Endodermal cell (in vitro differentiated cells): ENCODE results near the gene IPO11. TPM values are rescaled to one million over a fixed set of nuclear protein-coding genes. Genes with fewer than 3 reads are reported as not detected.

ENCODE experiments used
- DNase-seq: peaks from one replicate; pipeline ENCODE4 v3.0.0-alpha.2; 2017
- H3K27ac ChIP-seq: 2 replicates; pipeline ENCODE4 v1.5.1; 2013; ENCODE audit warnings: mild to moderate bottlenecking, low read depth, low read length, moderate library complexity
- H3K27me3 ChIP-seq: 2 replicates; pipeline ENCODE4 v1.6.1; 2013; ENCODE audit warnings: mild to moderate bottlenecking, low read length, moderate library complexity; ENCODE audit not compliant: insufficient read depth, control insufficient read depth, poor library complexity, severe bottlenecking
- H3K36me3 ChIP-seq: 2 replicates; pipeline ENCODE4 v1.7.0; 2013; ENCODE audit warnings: mild to moderate bottlenecking, low read length, moderate library complexity; ENCODE audit not compliant: control insufficient read depth, insufficient read depth
- H3K4me1 ChIP-seq: one replicate; pipeline ENCODE4 v1.7.0; 2013; ENCODE audit warnings: low read length; ENCODE audit not compliant: control insufficient read depth, insufficient read depth
- H3K4me3 ChIP-seq: 2 replicates; pipeline ENCODE4 v1.5.1; 2013; ENCODE audit warnings: mild to moderate bottlenecking, low read length, moderate library complexity
- H3K9ac ChIP-seq: 2 replicates; pipeline ENCODE4 v1.6.1; 2013; ENCODE audit warnings: mild to moderate bottlenecking, low read length, moderate library complexity; ENCODE audit not compliant: poor library complexity, severe bottlenecking; ENCODE audit errors: extremely low read depth
- H3K9me3 ChIP-seq: 2 replicates; pipeline ENCODE4 v1.6.1; 2013; ENCODE audit warnings: mild to moderate bottlenecking, low read length, moderate library complexity; ENCODE audit not compliant: control insufficient read depth
- H3K27ac Mint-ChIP-seq: 2 replicates; pipeline ENCODE4 v1.8.0; 2020; ENCODE audit warnings: mixed read lengths
- H3K27me3 Mint-ChIP-seq: 2 replicates; pipeline ENCODE4 v1.8.0; 2021; ENCODE audit warnings: mild to moderate bottlenecking, mixed read lengths; ENCODE audit not compliant: insufficient read depth
- H3K36me3 Mint-ChIP-seq: 2 replicates; pipeline ENCODE4 v1.8.0; 2020; ENCODE audit warnings: low read depth, mixed read lengths
- H3K4me1 Mint-ChIP-seq: 2 replicates; pipeline ENCODE4 v1.8.0; 2020; ENCODE audit warnings: mixed read lengths
- H3K4me3 Mint-ChIP-seq: 2 replicates; pipeline ENCODE4 v1.8.0; 2020; ENCODE audit warnings: mild to moderate bottlenecking, moderate library complexity, mixed read lengths
- H3K9me3 Mint-ChIP-seq: 2 replicates; pipeline ENCODE4 v1.8.0; 2020; ENCODE audit warnings: mild to moderate bottlenecking, mixed read lengths
- WGBS, 2 experiments: methylation state at CpG; one replicate each; pipeline versions ENCODE4 v1.1.5 to v1.1.7; 2013; ENCODE audit warnings: missing lambda C conversion rate in 2 of 2, mixed read lengths in 1 of 2; ENCODE audit not compliant: insufficient coverage in 1 of 2, insufficient read length in 1 of 2; 5-methylcytosine and 5-hydroxymethylcytosine counted together
- total RNA-seq, 2 donors: library from RNA; stranded (reverse); fragmentation: NEBNext Ultra II Directional in 1 of 2; extraction: Animal tissue kit (Norgen Biotek cat#: 25700) in 1 of 2; gene quantifications; 2 replicates in 1 of 2; 3 replicates in 1 of 2; pipeline ENCODE4 v1.2.1, GENCODE V29; 2021
- TF ChIP-seq, protein P1 (sequence below): fragments of 200-600 bp; sonication (generic); conservative IDR thresholded peaks from 2 replicates; pipeline ENCODE4 v1.5.0; 2021; ENCODE audit warnings: antibody characterized with exemption, mild to moderate bottlenecking

IPO11 gene
- total RNA-seq, 2 donors from 2014 or later, result 51.6 to 55.8 TPM

GRCh38 chr5:62475072-62475471 lies 62.5 kb downstream of the IPO11 start:
- no peaks in the 10 kb centered on the region for H3K27me3 Mint-ChIP-seq
- Histone ChIP-seq H3K27ac (no peak overlapping the region), H3K4me3 (no peak overlapping the region), H3K4me1 (no peaks in the 10 kb centered on the region), H3K9ac (no peak overlapping the region), H3K27me3 (no peaks in the 10 kb centered on the region), H3K36me3 (peaks cover 6% of the 10 kb centered on the region), H3K9me3 (no peaks in the 10 kb centered on the region)
- WGBS, 2 experiments, result 81 to 91% methylated on average over 5 to 9 of the region's 9 CpGs
- TF ChIP-seq, protein P1, sequence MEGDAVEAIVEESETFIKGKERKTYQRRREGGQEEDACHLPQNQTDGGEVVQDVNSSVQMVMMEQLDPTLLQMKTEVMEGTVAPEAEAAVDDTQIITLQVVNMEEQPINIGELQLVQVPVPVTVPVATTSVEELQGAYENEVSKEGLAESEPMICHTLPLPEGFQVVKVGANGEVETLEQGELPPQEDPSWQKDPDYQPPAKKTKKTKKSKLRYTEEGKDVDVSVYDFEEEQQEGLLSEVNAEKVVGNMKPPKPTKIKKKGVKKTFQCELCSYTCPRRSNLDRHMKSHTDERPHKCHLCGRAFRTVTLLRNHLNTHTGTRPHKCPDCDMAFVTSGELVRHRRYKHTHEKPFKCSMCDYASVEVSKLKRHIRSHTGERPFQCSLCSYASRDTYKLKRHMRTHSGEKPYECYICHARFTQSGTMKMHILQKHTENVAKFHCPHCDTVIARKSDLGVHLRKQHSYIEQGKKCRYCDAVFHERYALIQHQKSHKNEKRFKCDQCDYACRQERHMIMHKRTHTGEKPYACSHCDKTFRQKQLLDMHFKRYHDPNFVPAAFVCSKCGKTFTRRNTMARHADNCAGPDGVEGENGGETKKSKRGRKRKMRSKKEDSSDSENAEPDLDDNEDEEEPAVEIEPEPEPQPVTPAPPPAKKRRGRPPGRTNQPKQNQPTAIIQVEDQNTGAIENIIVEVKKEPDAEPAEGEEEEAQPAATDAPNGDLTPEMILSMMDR, result no peak
- H3K36me3 Mint-ChIP-seq, result peaks cover 27% of the 10 kb centered on the region
- peaks cover 8% of the 10 kb centered on the region for H3K4me1 Mint-ChIP-seq
- H3K27ac Mint-ChIP-seq, result no peak overlapping the region
- peaks cover 12% of the 10 kb centered on the region for H3K9me3 Mint-ChIP-seq
- no peak overlapping the region for H3K4me3 Mint-ChIP-seq
- no peak for DNase-seq

DNA sequence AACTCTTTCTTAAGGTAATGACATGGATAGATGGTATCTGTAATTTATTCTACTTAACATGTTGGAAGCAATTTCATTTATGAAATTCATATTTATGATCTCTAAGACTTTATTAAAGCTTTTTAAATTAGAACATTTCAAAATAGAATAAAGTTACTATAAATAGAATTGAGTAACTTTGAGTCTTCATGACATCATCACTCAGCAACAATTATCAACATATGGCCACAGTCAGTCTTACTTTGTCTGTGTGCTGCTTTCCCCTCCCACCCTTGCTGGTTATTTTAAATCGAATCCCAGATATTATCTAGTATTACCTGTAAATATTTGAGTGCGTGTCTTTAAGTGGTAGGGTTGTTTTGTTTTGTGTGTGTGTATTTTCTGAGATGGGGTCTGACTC lies 65.2 kb downstream of the IPO11 start:
- no peak for DNase-seq
- Mint-ChIP-seq H3K27ac (no peak overlapping the region), H3K4me1 (peaks cover 10% of the 10 kb centered on the region), H3K27me3 (no peaks in the 10 kb centered on the region), H3K36me3 (peaks cover 35% of the 10 kb centered on the region), H3K4me3 (no peak overlapping the region), H3K9me3 (peaks cover 20% of the 10 kb centered on the region)
- H3K4me3 ChIP-seq, result no peak overlapping the region
- H3K27me3 ChIP-seq, result no peaks in the 10 kb centered on the region
- TF ChIP-seq, protein P1, result no peak
- no peak overlapping the region for H3K9ac ChIP-seq
- H3K9me3 ChIP-seq, result no peaks in the 10 kb centered on the region
- H3K36me3 ChIP-seq, result peaks cover 4% of the 10 kb centered on the region
- H3K27ac ChIP-seq, result no peak overlapping the region
- H3K4me1 ChIP-seq, result no peaks in the 10 kb centered on the region
- 95% methylated on average over 2 of the region's 2 CpGs; no CpG with 5 or more reads in 1 of the 2 experiments for whole genome bisulfite sequencing, 2 experiments

- Histone ChIP-seq H3K4me3 (no peak overlapping the region), H3K36me3 (peaks cover 34% of the 10 kb centered on the region), H3K27ac (no peak overlapping the region), H3K9me3 (no peaks in the 10 kb centered on the region), H3K27me3 (no peaks in the 10 kb centered on the region), H3K9ac (no peak overlapping the region), H3K4me1 (no peaks in the 10 kb centered on the region)
- peaks cover 19% of the 10 kb centered on the region for H3K9me3 Mint-ChIP-seq
- no peaks in the 10 kb centered on the region for H3K27me3 Mint-ChIP-seq
- H3K4me3 Mint-ChIP-seq, result no peak overlapping the region
- TF ChIP-seq, protein P1, result no peak
- no peak overlapping the region for H3K27ac Mint-ChIP-seq
- peaks cover 3% of the 10 kb centered on the region for H3K4me1 Mint-ChIP-seq
- no peak for DNase-seq
- peaks cover 58% of the 10 kb centered on the region for H3K36me3 Mint-ChIP-seq
- WGBS, 2 experiments, result 100% methylated on average over 2 of the region's 2 CpGs; no CpG with 5 or more reads in 1 of the 2 experiments
Observed at GRCh38 chr5:62483556-62483955, 71.0 kb downstream of the IPO11 start.
